K562 (cell line): Measurements from ENCODE around the gene C10orf71. TPM values are rescaled to one million over a fixed set of nuclear protein-coding genes. Genes with fewer than 3 reads are reported as not detected.

ENCODE experiments used
- ATAC-seq: fragments of 200-7000 bp; cut with Tn5 transposase; 3 replicates; pipeline ENCODE4 v1.9.1; 2020; ENCODE audit warnings: moderate library complexity
- BruUV-seq: library from RNA; stranded (reverse); fragments of 400-500 nt; replicated peaks from 2 replicates; lab custom pipeline; 2021; lab: Mats Ljungman, UMichigan
- CTCF ChIA-PET: fragments of 300-600 bp; formaldehyde crosslinking; extraction: SDS; loops from one replicate; lab custom pipeline; 2021; ENCODE audit warnings: low intra/inter-chr PET ratio; lab: Yijun Ruan, JAX
- POLR2A ChIA-PET: fragments of 300-600, 350-650 bp; sonication (Branson Sonifier 250); formaldehyde crosslinking; extraction: SDS; loops from one replicate; lab custom pipeline; 2021; ENCODE audit warnings: antibody characterized with exemption, inconsistent platforms; lab: Yijun Ruan, JAX
- DNase-seq, 4 experiments: peaks; one replicate each; pipeline versions ENCODE4 v3.0.0 to v3.0.0-alpha.2; 2011 to 2018; ENCODE audit warnings: low spot score in 3 of 4, mixed read lengths in 3 of 4; ENCODE audit errors: extremely low read depth in 1 of 4
- FAIRE-seq: peaks from 2 replicates; lab custom pipeline; 2011; peaks lifted over from hg19 to GRCh38; lab: Jason Lieb, UNC
- H2AFZ ChIP-seq: 2 replicates; pipeline ENCODE4 v1.6.0; 2011; ENCODE audit warnings: low read depth, low read length, control low read depth, inconsistent platforms
- H3K27ac ChIP-seq: fragments of 200-600 bp; 3 replicates; pipeline ENCODE4 v1.8.0; 2011; ENCODE audit warnings: low read depth, mild to moderate bottlenecking, control low read depth, inconsistent platforms, low read length, moderate library complexity, mixed read lengths; ENCODE audit errors: extremely low read depth
- H3K27me3 ChIP-seq, 2 experiments: fragments of 300-600 bp in 1 of 2; 2 replicates in 1 of 2; 3 replicates in 1 of 2; pipeline versions ENCODE4 v1.6.0 to v1.8.0; 2011; ENCODE audit warnings: inconsistent platforms in 2 of 2, low read length in 2 of 2, mild to moderate bottlenecking in 1 of 2, mixed read lengths in 1 of 2, moderate library complexity in 1 of 2; ENCODE audit not compliant: control insufficient read depth in 2 of 2, insufficient read depth in 2 of 2
- H3K36me3 ChIP-seq: fragments of 300-600 bp; 3 replicates; pipeline ENCODE4 v1.8.0; 2011; ENCODE audit warnings: mild to moderate bottlenecking, low read length, inconsistent platforms; ENCODE audit not compliant: control insufficient read depth, insufficient read depth
- H3K4me1 ChIP-seq, 2 experiments: fragments of 200-600 bp in 1 of 2; replicated peaks in 1 of 2; 2 replicates in 1 of 2; 3 replicates in 1 of 2; pipeline versions ENCODE4 v1.5.1 to v1.8.0; 2011; ENCODE audit warnings: inconsistent platforms in 2 of 2, low read length in 2 of 2, mild to moderate bottlenecking in 1 of 2, mixed read lengths in 1 of 2, moderate library complexity in 1 of 2; ENCODE audit not compliant: control insufficient read depth in 2 of 2, insufficient read depth in 2 of 2
- H3K4me2 ChIP-seq: 2 replicates; pipeline ENCODE4 v1.6.1; 2011; ENCODE audit warnings: low read length, control low read depth, inconsistent platforms, mixed read lengths; ENCODE audit not compliant: insufficient read depth
- H3K4me3 ChIP-seq: fragments of 200-600 bp; sonication (generic), shearing (Covaris generic); 2 replicates; pipeline ENCODE4 v1.5.1; 2016; ENCODE audit warnings: control low read depth, inconsistent platforms
- H3K79me2 ChIP-seq: fragments of 200-600 bp; 3 replicates; pipeline ENCODE4 v1.8.0; 2011; ENCODE audit warnings: low read length, inconsistent platforms; ENCODE audit not compliant: control insufficient read depth, insufficient read depth
- H3K9ac ChIP-seq, 2 experiments: 2 replicates each; pipeline versions ENCODE4 v1.6.0 to v1.6.1; 2011; ENCODE audit warnings: low read depth in 2 of 2, low read length in 2 of 2, control low read depth in 1 of 2, inconsistent platforms in 1 of 2, mild to moderate bottlenecking in 1 of 2, mixed read lengths in 1 of 2; ENCODE audit not compliant: insufficient read depth in 1 of 2
- H3K9me1 ChIP-seq: one replicate; pipeline ENCODE4 v1.6.0; 2011; ENCODE audit warnings: inconsistent platforms, mild to moderate bottlenecking, low read length, moderate library complexity; ENCODE audit not compliant: control insufficient read depth, insufficient read depth
- H3K9me3 ChIP-seq: replicated peaks from 2 replicates; pipeline ENCODE4 v1.5.1; 2011; ENCODE audit warnings: low read depth, low read length, inconsistent platforms; ENCODE audit not compliant: control insufficient read depth, insufficient read depth
- H4K20me1 ChIP-seq: replicated peaks from 2 replicates; pipeline ENCODE4 v1.6.1; 2011; ENCODE audit warnings: low read length, inconsistent platforms, mixed read lengths; ENCODE audit not compliant: control insufficient read depth, insufficient read depth
- ATF3 ChIP-seq, 2 experiments: fragments of 450-650 bp in 1 of 2; sonication (generic) in 1 of 2; formaldehyde crosslinking in 1 of 2; IDR thresholded peaks in 1 of 2; conservative IDR thresholded peaks in 1 of 2; 2 replicates each; pipeline versions ENCODE4 v1.6.1 to v1.8.1; 2016 to 2023; ENCODE audit warnings: mild to moderate bottlenecking in 2 of 2, moderate library complexity in 2 of 2, inconsistent platforms in 1 of 2, missing genetic modification reagents in 1 of 2
- CAMTA2 ChIP-seq: fragments of 250-450 bp; sonication (Bioruptor Pico); conservative IDR thresholded peaks from 2 replicates; pipeline ENCODE4 v1.5.1; 2022
- CBFB ChIP-seq: sonication (generic); formaldehyde crosslinking; IDR thresholded peaks from 2 replicates; pipeline ENCODE4 v1.4.0; 2020; ENCODE audit warnings: mild to moderate bottlenecking, missing genetic modification reagents
- FOSL1 ChIP-seq: fragments of 200-800 bp; sonication (Bioruptor generic); conservative IDR thresholded peaks from 2 replicates; pipeline ENCODE4 v1.6.1; 2016; ENCODE audit warnings: missing genetic modification characterization, missing compliant biosample characterization
- GABPB2 ChIP-seq: fragments of 250-450 bp; sonication (Bioruptor Pico); conservative IDR thresholded peaks from 2 replicates; pipeline ENCODE4 v1.5.1; 2021; ENCODE audit warnings: mild to moderate bottlenecking
- HMGXB4 ChIP-seq: sonication (generic); formaldehyde crosslinking; IDR thresholded peaks from 2 replicates; pipeline ENCODE4 v1.8.1; 2023; ENCODE audit warnings: mild to moderate bottlenecking, missing genetic modification reagents
- HNRNPH1 ChIP-seq: fragments of 200-400 bp; formaldehyde crosslinking; optimal IDR thresholded peaks from 2 replicates; pipeline ENCODE3; 2017; ENCODE audit warnings: low read depth, mild to moderate bottlenecking, low read length, moderate library complexity
- KAT2B ChIP-seq: IDR thresholded peaks from one replicate; pipeline ENCODE4 v1.6.1; 2012; ENCODE audit warnings: low read depth, mild to moderate bottlenecking, control low read depth, inconsistent platforms, low read length, moderate library complexity
- MED1 ChIP-seq: sonication (generic); formaldehyde crosslinking; IDR thresholded peaks from 2 replicates; pipeline ENCODE4 v1.8.1; 2023; ENCODE audit warnings: missing genetic modification reagents, borderline replicate concordance
- SMAD1 ChIP-seq: fragments of 150-350 bp; IDR thresholded peaks from 2 replicates; pipeline ENCODE4 v1.6.1; 2014; ENCODE audit warnings: low read length, low read depth; ENCODE audit not compliant: partially characterized antibody
- TCF15 ChIP-seq: fragments of 250-450 bp; sonication (Bioruptor Pico); IDR thresholded peaks from 2 replicates; pipeline ENCODE4 v1.8.0; 2022; ENCODE audit warnings: moderate library complexity, mild to moderate bottlenecking, inconsistent platforms
- ZNF384 ChIP-seq: IDR thresholded peaks from 2 replicates; pipeline ENCODE4 v1.6.1; 2012; ENCODE audit warnings: low read depth, low read length, improper control_type of control experiment
- WGBS: fragments of 100-300 bp; shearing (Covaris generic); methylation state at CpG from one replicate; pipeline ENCODE4 v1.1.6; 2016; ENCODE audit warnings: low coverage, mixed read lengths; ENCODE audit not compliant: insufficient coverage; ENCODE audit errors: missing lambda C conversion rate; 5-methylcytosine and 5-hydroxymethylcytosine counted together
- in situ Hi-C: fragments of 300-500 bp; cut with MboI; formaldehyde crosslinking; loops from 4 replicates; pipeline ENCODE4 v1.15.0; 2018; ENCODE audit warnings: inconsistent platforms, mixed read lengths
- intact Hi-C: fragments of 100-400 bp; cut with micrococcal nuclease; formaldehyde crosslinking; loops from 2 replicates; pipeline ENCODE4 v1.14.2; 2022
- polyA plus RNA-seq, 8 experiments: library from polyadenylated mRNA; depleted of rRNA in 4 of 8; stranded (reverse) in 5 of 8; unstranded in 3 of 8; fragments of >200 nt; fragmentation: Nextera tagmentation in 2 of 8; fragmentation: Illumina TruSeq in 1 of 8; extraction: Ambion mirVana in 2 of 8; extraction: Trizol in 1 of 8; gene quantifications; 2 replicates each; pipeline versions ENCODE4 v1.2.1 to v1.2.3, GENCODE V29; 2011 to 2014; ENCODE audit warnings: inconsistent platforms in 1 of 8, missing spikeins in 1 of 8
- total RNA-seq, 7 experiments: library from RNA; depleted of rRNA in 6 of 7; stranded (reverse); fragments of >200 nt in 6 of 7; fragmentation: Illumina TruSeq in 2 of 7; extraction: Trizol in 2 of 7; gene quantifications; 2 replicates each; pipeline versions ENCODE4 v1.2.1 to v1.2.3, GENCODE V29; 2011 to 2021; ENCODE audit warnings: low replicate concordance in 1 of 7
- TF ChIP-seq, protein P1 (sequence below): fragments of 250-450 bp; sonication (Bioruptor Pico); IDR thresholded peaks from 2 replicates; pipeline ENCODE4 v1.4.0; 2020; ENCODE audit warnings: mild to moderate bottlenecking, moderate library complexity, borderline replicate concordance

C10orf71 gene
- total and polyA plus RNA-seq, 9 of the 15 experiments (the other 6 are each of a cell fraction or from before 2014, with no cell fraction given), result 0.06 to 4.5 (median 1.3) TPM

DNA sequence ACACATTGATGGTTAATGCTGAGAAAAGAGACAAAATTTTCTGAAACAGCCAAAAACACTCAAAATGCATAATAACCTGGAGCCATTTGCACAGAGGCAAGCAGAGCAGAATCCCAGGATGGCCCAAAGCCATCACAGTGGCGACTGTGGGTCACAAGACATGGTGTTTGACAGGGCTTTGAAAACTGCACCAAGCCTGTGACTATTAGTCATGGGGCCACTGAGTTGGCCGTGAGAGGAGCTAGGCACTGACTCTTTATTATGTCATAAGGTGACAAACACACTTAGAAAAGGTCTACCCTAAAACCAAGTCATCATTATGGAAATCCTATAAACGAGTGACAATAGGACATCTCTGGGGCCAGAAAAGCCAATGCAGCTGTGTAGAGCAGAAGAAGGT is 73.0 kb downstream of the C10orf71 start:
- no peak for TF ChIP-seq CBFB (CRISPR knock-in tag)
- TF ChIP-seq KAT2B, result no peak
- no peak for TF ChIP-seq SMAD1
- TF ChIP-seq FOSL1, result peak; percentile 68
- TF ChIP-seq ATF3 (IDR thresholded peaks at IDR 0.05), result peak; percentile 45; the same call in 1 of the 2 replicates
- no peak for TF ChIP-seq ATF3 (CRISPR knock-in tag; conservative IDR thresholded peaks at IDR 0.05)
- no peak for TF ChIP-seq HMGXB4 (CRISPR knock-in tag)
- no peak for TF ChIP-seq GABPB2 (CRISPR knock-in tag)
- no peak for TF ChIP-seq HNRNPH1
- TF ChIP-seq TCF15, result no peak
- no peak for TF ChIP-seq MED1 (CRISPR knock-in tag)
- TF ChIP-seq, protein P1, sequence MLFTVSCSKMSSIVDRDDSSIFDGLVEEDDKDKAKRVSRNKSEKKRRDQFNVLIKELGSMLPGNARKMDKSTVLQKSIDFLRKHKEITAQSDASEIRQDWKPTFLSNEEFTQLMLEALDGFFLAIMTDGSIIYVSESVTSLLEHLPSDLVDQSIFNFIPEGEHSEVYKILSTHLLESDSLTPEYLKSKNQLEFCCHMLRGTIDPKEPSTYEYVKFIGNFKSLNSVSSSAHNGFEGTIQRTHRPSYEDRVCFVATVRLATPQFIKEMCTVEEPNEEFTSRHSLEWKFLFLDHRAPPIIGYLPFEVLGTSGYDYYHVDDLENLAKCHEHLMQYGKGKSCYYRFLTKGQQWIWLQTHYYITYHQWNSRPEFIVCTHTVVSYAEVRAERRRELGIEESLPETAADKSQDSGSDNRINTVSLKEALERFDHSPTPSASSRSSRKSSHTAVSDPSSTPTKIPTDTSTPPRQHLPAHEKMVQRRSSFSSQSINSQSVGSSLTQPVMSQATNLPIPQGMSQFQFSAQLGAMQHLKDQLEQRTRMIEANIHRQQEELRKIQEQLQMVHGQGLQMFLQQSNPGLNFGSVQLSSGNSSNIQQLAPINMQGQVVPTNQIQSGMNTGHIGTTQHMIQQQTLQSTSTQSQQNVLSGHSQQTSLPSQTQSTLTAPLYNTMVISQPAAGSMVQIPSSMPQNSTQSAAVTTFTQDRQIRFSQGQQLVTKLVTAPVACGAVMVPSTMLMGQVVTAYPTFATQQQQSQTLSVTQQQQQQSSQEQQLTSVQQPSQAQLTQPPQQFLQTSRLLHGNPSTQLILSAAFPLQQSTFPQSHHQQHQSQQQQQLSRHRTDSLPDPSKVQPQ (CRISPR knock-in tag), result no peak
- no peak for TF ChIP-seq CAMTA2 (CRISPR knock-in tag)
- no peak for TF ChIP-seq ZNF384
- WGBS, result 0% methylated on average over 3 of the region's 3 CpGs
- Histone ChIP-seq H3K4me3 (no peak overlapping the region), H3K27ac (no peak overlapping the region), H3K27me3 (peaks cover 38 to 53% of the 10 kb centered on the region in 2 experiments), H3K4me2 (no peak overlapping the region), H3K36me3 (no peaks in the 10 kb centered on the region), H3K79me2 (no peaks in the 10 kb centered on the region), H2AFZ (no peak overlapping the region), H3K9me1 (no peaks in the 10 kb centered on the region), H4K20me1 (0 out of 2 replicates have a peak, but pooled peaks cover 8% of the 10 kb centered on the region), H3K9me3 (no peaks in the 10 kb centered on the region), H3K4me1 (no peaks in the 10 kb centered on the region), H3K9ac (no peak overlapping the region)
- ChIA-PET POLR2A (no interaction called here), CTCF (no interaction called here)
- DNase-seq (no peak), ATAC-seq (no peak), FAIRE-seq (no peak)
- intact Hi-C loops (no loop called here), in situ Hi-C loops (no loop called here)
- BruUV-seq, result no TSS peak
